ACC112 (cell line): ENCODE results near the gene PADI4.
"Not testable (repeated sequence)": the region's sequence is repeated elsewhere in the genome, so short reads cannot be mapped to it uniquely, and the experiment has no call there.

Source experiments
- H2AFZ ChIP-seq: fragments of 200-600 bp; sonication (generic); one replicate; pipeline ENCODE4 v1.6.0; 2017; ENCODE audit warnings: antibody characterized with exemption, low read length; ENCODE audit not compliant: unreplicated experiment
- H3K27ac ChIP-seq: fragments of 200-600 bp; sonication (generic); 2 replicates; pipeline ENCODE4 v1.5.1; 2014; ENCODE audit warnings: low read depth, mild to moderate bottlenecking, antibody characterized with exemption, low read length, moderate library complexity
- H3K27me3 ChIP-seq: fragments of 200-600 bp; sonication (generic); 2 replicates; pipeline ENCODE4 v1.6.1; 2014; ENCODE audit warnings: mild to moderate bottlenecking, antibody characterized with exemption, low read length, moderate library complexity, mixed read lengths; ENCODE audit not compliant: insufficient read depth
- H3K36me3 ChIP-seq: fragments of 200-600 bp; sonication (generic); 2 replicates; pipeline ENCODE4 v1.6.1; 2016; ENCODE audit warnings: mild to moderate bottlenecking, antibody characterized with exemption, low read length, moderate library complexity, mixed read lengths; ENCODE audit not compliant: insufficient read depth
- H3K4me1 ChIP-seq: fragments of 200-600 bp; sonication (generic); one replicate; pipeline ENCODE4 v1.6.1; 2016; ENCODE audit warnings: low read length, mixed read lengths; ENCODE audit not compliant: insufficient read depth, unreplicated experiment, control insufficient read depth
- H3K4me3 ChIP-seq: fragments of 200-600 bp; sonication (generic); 2 replicates; pipeline ENCODE4 v1.5.1; 2014; ENCODE audit warnings: mild to moderate bottlenecking, low read depth, low read length
- H3K79me2 ChIP-seq: fragments of 200-600 bp; sonication (generic); one replicate; pipeline ENCODE4 v1.6.0; 2016; ENCODE audit warnings: low read length; ENCODE audit not compliant: control insufficient read depth, unreplicated experiment, insufficient read depth

PADI4 gene

DNA sequence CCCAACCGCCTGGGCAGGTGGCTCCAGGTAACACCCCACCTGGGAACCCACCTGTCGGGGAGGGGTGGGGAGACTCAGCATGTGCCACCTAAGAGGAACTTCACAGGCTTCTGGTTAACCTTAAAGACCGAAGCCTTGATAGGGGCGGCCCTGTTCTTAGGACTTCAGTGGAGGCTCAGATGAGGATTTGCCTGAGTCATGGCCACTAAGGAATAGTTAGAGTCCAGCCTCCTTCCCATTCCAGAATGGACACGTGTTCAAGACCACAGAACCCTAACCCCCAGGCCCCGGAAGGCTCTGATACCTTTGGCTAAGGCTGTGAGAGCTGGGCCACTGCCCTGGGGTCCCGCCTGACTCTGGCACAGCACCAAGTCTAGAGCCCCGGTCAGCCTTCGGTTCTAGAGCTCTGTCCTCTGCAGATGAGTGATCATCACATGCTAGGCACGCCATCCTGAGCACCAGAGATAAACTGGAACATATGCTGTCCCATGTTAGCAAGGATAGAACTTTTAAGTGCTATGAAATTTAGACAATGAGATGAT lies 84.3 kb downstream of the PADI4 start:
- Histone ChIP-seq H3K27ac (no peak overlapping the region), H3K4me3 (no peak overlapping the region), H3K4me1 (no peaks in the 10 kb centered on the region), H3K27me3 (peaks cover 62% of the 10 kb centered on the region), H3K79me2 (no peaks in the 10 kb centered on the region), H2AFZ (no peak overlapping the region), H3K36me3 (no peaks in the 10 kb centered on the region)

DNA sequence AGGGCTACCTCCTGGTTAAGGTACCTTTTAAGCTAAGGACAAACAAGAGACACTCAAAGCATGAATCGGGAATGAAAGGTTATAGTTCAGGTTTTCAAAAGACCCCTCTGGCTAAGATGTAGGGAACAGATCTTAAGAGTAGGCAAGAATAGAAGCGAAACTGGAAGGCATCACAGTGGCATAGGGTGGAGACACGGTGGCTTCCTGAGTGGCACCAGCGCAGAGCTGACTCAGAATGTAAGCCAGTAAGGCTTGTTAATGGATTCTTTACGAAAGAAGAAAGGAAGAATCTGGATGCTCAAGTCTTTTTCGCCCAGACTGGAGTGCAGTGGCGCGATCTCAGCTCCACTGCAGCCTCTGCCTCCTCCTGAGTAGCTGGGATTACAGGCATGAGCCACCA lies 85.2 kb downstream of the PADI4 start:
- Histone ChIP-seq H3K36me3 (no peaks in the 10 kb centered on the region), H3K4me3 (no peak overlapping the region), H3K27me3 (peaks cover 53% of the 10 kb centered on the region), H3K27ac (no peak overlapping the region), H2AFZ (no peak overlapping the region), H3K79me2 (no peaks in the 10 kb centered on the region), H3K4me1 (no peaks in the 10 kb centered on the region)

DNA sequence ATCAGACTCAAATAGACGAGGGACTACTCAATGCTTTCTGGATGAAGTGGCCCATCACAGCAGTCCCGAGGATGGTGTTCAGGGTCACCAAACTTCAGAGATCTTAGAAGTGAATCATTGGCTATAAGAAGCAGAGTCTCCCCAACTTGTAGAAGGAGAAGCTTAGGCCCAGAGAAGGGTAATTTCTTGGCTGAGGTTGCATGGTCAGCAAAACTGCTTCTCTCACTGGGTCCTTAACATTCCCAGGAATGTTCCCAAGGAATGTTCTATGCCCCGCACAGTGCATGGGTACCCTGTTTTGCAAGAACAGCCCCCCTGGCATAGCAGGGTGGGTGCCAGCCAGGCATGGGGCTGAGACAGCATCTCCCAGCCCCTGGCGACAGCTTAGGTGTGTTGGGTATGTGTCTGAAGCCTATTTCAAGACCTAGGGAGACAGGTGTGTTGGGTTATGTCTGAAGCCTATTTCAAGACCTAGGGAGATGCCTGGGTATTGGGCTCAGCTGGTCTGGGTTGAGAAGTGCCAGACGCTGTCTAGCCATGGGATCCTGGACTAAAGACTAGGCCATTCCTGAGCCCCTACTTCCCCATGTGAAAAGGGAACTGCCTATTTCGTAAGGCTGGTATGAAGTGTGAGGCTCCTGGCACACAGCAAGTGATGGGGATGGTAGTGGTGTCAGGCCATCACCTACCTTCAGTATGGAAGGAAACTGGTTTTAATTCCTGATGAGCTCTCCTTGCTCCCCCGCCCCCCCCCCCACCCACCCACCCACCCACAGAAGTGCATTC lies 90.1 kb downstream of the PADI4 start:
- no peak overlapping the region for H2AFZ ChIP-seq

GRCh38 chr1:17400725-17401341 lies 92.8 kb downstream of the PADI4 start:
- no peak overlapping the region for H3K27ac ChIP-seq
- no peaks in the 10 kb centered on the region for H3K4me1 ChIP-seq
- no peaks in the 10 kb centered on the region for H3K36me3 ChIP-seq
- no peak overlapping the region for H2AFZ ChIP-seq
- H3K4me3 ChIP-seq: no peak overlapping the region
- no peaks in the 10 kb centered on the region for H3K79me2 ChIP-seq
- peaks cover 6% of the 10 kb centered on the region; the same call in 1 of the 2 replicates for H3K27me3 ChIP-seq

More for the DNA sequence above, 90.1 kb downstream of the PADI4 start:
- Histone ChIP-seq H3K27me3 (peaks cover 24% of the 10 kb centered on the region), H3K4me1 (no peaks in the 10 kb centered on the region), H3K4me3 (no peak overlapping the region), H3K79me2 (no peaks in the 10 kb centered on the region), H3K27ac (no peak overlapping the region), H3K36me3 (no peaks in the 10 kb centered on the region)

GRCh38 chr1:17401841-17402240 lies 93.8 kb downstream of the PADI4 start:
- no peaks in the 10 kb centered on the region for H3K36me3 ChIP-seq
- peaks cover under 1% of the 10 kb centered on the region; the same call in 1 of the 2 replicates for H3K27me3 ChIP-seq
- H3K27ac ChIP-seq: no peak overlapping the region
- H2AFZ ChIP-seq: no peak overlapping the region
- H3K79me2 ChIP-seq: no peaks in the 10 kb centered on the region
- no peaks in the 10 kb centered on the region for H3K4me1 ChIP-seq
- no peak overlapping the region for H3K4me3 ChIP-seq

GRCh38 chr1:17403081-17403480 lies 95.1 kb downstream of the PADI4 start:
- Histone ChIP-seq H3K4me1 (no peaks in the 10 kb centered on the region), H3K4me3 (no peak overlapping the region), H3K27ac (no peak overlapping the region), H3K79me2 (no peaks in the 10 kb centered on the region), H3K27me3 (no peaks in the 10 kb centered on the region), H3K36me3 (no peaks in the 10 kb centered on the region), H2AFZ (no peak overlapping the region)

GRCh38 chr1:17404034-17404684 lies 96.2 kb downstream of the PADI4 start:
- Histone ChIP-seq H3K4me3 (no peak overlapping the region), H2AFZ (no peak overlapping the region), H3K4me1 (no peaks in the 10 kb centered on the region), H3K27me3 (no peaks in the 10 kb centered on the region), H3K79me2 (no peaks in the 10 kb centered on the region), H3K36me3 (no peaks in the 10 kb centered on the region), H3K27ac (no peak overlapping the region)

GRCh38 chr1:17404820-17405219 lies 96.8 kb downstream of the PADI4 start:
- Histone ChIP-seq H3K27me3 (no peaks in the 10 kb centered on the region), H3K79me2 (no peaks in the 10 kb centered on the region), H2AFZ (no peak overlapping the region), H3K4me1 (no peaks in the 10 kb centered on the region), H3K36me3 (no peaks in the 10 kb centered on the region), H3K4me3 (no peak overlapping the region), H3K27ac (no peak overlapping the region)

DNA sequence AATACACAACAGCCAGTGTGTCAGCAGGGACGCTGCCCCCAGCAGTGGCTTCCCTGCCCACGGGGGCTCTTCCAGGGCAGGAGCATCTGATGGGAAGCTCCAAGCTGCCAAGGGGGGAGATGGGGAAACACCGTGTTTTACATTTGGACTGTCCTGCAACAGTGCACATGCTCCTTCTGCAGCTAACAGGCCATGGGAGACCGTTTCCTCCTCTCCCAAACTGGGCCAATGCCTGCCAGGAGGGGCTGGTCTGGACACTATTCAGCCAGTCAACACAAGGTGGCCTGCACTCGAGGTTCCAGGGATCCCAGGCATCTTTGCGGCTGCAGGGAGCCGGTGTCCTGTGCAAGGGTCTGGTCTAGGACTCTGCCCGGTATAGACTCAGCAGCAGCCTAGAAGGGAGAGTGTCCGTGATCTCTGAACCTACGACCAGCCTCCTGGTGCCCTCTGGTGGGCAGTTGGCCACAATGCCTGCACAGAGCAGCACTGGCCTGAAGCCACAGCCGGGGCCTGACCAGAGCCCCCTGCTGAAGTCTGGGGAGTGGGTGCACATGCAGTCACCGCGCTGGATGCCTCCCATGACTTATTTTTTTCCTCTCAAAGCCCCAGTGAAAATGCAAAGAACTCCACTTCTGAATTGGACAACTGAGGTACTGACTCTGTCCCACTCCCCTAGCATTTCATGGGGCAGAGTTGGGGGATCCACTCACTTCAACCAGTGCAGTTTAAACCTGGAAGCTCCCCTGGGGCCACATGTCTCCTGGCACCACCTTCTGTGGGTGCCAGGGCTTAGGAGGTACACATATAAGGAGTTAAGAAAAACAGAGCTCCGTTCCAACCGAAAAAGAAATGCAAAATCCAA lies 98.1 kb downstream of the PADI4 start:
- Histone ChIP-seq H3K4me3 (no peak overlapping the region), H3K36me3 (no peaks in the 10 kb centered on the region), H2AFZ (no peak overlapping the region), H3K27ac (no peak overlapping the region), H3K27me3 (no peaks in the 10 kb centered on the region), H3K4me1 (no peaks in the 10 kb centered on the region), H3K79me2 (no peaks in the 10 kb centered on the region)

DNA sequence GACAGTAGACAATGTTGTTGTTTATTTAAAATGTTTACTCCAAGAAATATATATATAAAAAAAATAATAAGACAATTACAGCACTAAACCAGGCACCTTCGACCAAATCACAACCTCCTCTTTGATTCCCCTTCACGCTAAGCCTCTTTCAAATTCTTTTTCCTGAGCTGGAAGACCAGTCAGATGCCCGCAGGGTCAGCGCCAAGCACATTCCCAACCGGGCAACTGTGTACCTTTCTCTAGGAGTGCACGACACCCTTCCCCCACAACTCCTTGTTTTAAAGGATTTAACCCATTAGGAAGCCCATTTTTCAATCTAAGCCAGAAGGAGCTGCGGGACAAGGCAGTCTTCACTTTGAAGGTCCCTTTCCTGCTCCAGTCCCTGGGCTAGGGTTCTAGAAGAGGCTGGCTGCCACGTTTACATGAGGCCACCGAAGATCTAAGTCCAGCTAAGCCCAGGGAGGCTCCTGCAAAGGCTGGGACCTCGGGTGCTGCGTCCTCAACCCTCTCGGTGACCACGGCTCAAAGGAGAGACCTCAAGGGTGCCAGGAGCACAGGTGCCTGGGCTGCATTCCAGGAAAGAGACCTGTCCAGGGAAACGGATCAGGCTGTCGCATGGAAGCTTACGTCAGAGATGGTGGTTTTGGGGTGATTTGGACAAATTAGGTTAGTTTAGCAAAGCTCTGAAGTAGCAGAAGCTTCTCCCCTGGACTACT lies 98.9 kb downstream of the PADI4 start:
- not testable (repeated sequence) for H2AFZ ChIP-seq

More for the DNA sequence above, 98.9 kb downstream of the PADI4 start:
- not testable (repeated sequence) for H3K4me3 ChIP-seq, H3K4me1 ChIP-seq, H3K27me3 ChIP-seq, H3K36me3 ChIP-seq, H3K79me2 ChIP-seq, H3K27ac ChIP-seq
